Measurements from ENCODE around the gene RNPEPL1.
"Not testable (repeated sequence)": the region's sequence is repeated elsewhere in the genome, so short reads cannot be mapped to it uniquely, and the experiment has no call there.

RNPEPL1 gene

GRCh38 chr2:240605867-240606743 lies 37.8 kb downstream of the RNPEPL1 start:
- no peak for TF ChIP-seq CTCF (IDR thresholded peaks at IDR 0.05; ENCODE audit: low read depth, low read length)
- no peak overlapping the region for H3K4me3 ChIP-seq (replicated peaks in 1 of 2; ENCODE audit: low read depth in 2 of 2, low read length in 2 of 2)
- DNase-seq (ENCODE audit: low read depth in 2 of 2) = no peak

GRCh38 chr2:240611601-240612210 lies 43.4 kb downstream of the RNPEPL1 start:
- TF ChIP-seq CTCF (IDR thresholded peaks at IDR 0.05; ENCODE audit: low read depth, low read length) = no peak
- no peak for DNase-seq (ENCODE audit: low read depth in 2 of 2)
- no peak overlapping the region for H3K4me3 ChIP-seq (replicated peaks in 1 of 2; ENCODE audit: low read depth in 2 of 2, low read length in 2 of 2)

GRCh38 chr2:240613781-240614180 lies 45.5 kb downstream of the RNPEPL1 start:
- no peak for TF ChIP-seq CTCF (IDR thresholded peaks at IDR 0.05; ENCODE audit: low read depth, low read length)
- H3K4me3 ChIP-seq (replicated peaks in 1 of 2; ENCODE audit: low read depth in 2 of 2, low read length in 2 of 2) = no peak overlapping the region
- no peak for DNase-seq (ENCODE audit: low read depth in 2 of 2)

DNA sequence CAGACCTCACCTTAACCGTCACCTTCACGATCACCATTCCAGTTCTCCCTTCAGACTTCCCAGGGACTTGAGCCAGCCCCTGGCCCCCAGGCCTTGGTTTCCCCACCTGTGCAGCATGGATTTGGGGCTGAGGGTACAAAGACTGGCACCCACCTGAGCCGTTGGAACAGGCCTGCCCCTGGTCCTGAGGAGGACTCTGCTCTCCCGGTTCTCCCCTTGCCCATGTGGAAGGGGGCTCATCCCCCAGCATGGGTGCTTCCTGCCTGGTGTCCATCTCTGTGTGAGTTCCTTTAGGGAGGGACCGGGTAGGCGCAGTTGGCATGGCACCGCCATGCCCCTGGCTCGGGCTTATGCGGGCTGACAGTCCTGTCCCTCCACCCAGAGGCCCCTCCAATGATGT lies 46.1 kb downstream of the RNPEPL1 start:
- no peak overlapping the region for H3K4me3 ChIP-seq (replicated peaks in 1 of 2; ENCODE audit: low read depth in 2 of 2, low read length in 2 of 2)
- DNase-seq (ENCODE audit: low read depth in 2 of 2) = no peak
- TF ChIP-seq CTCF (IDR thresholded peaks at IDR 0.05; ENCODE audit: low read depth, low read length) = no peak

GRCh38 chr2:240615396-240615795 lies 47.1 kb downstream of the RNPEPL1 start:
- H3K4me3 ChIP-seq (replicated peaks in 1 of 2; ENCODE audit: low read depth in 2 of 2, low read length in 2 of 2) = no peak overlapping the region
- no peak for TF ChIP-seq CTCF (IDR thresholded peaks at IDR 0.05; ENCODE audit: low read depth, low read length)
- no peak for DNase-seq (ENCODE audit: low read depth in 2 of 2)

- no peak overlapping the region for H3K4me3 ChIP-seq (replicated peaks in 1 of 2; ENCODE audit: low read depth in 2 of 2, low read length in 2 of 2)
- DNase-seq (ENCODE audit: low read depth in 2 of 2) = no peak
- TF ChIP-seq CTCF (IDR thresholded peaks at IDR 0.05; ENCODE audit: low read depth, low read length) = no peak
Measured at GRCh38 chr2:240615820-240616547, 47.7 kb downstream of the RNPEPL1 start.

DNA sequence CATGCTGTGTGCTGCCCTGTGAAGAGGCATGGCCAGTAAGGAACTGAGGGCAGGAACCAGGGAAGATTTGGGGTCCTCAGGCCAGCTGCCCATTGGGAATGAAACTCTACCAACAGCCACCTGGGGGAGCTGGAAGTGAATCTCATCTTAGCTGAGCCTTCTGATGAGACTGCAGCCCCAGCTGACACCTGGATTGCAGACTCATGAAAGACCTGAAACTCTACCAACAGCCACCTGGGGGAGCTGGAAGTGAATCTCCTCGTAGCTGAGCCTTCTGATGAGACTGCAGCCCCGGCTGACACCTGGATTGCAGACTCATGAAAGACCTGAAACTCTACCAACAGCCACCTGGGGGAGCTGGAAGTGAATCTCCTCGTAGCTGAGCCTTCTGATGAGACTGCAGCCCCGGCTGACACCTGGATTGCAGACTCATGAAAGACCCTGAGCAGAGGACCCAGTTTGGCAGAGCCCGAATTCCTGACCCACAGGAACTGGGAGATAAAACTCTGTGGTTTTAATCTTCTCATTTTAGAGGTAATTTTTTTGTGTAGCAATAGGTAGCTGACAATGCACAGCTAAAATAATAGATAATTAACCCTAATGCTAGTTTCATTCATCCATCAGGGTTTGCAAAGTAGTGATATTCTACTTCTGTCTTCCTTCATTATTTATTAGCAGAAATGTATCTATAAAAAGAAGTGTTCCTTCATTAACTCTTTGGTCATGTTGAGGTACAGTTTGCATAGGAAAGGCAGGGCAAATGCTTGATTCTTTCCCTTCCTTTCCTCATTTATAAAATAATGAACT lies 48.8 kb downstream of the RNPEPL1 start:
- not testable (repeated sequence) for DNase-seq (ENCODE audit: low read depth in 2 of 2); H3K4me3 ChIP-seq (replicated peaks in 1 of 2; ENCODE audit: low read depth in 2 of 2, low read length in 2 of 2)
